PFSK-1 (cell line): ENCODE data around the gene DGKK.

ENCODE experiments used
- FOXP2 ChIP-seq: optimal IDR thresholded peaks from 2 replicates; pipeline ENCODE3; 2011; ENCODE audit warnings: borderline replicate concordance, control low read depth, inconsistent platforms; ENCODE audit not compliant: insufficient read depth; ENCODE audit errors: extremely low read length, extremely low read depth
- POLR2AphosphoS5 ChIP-seq: IDR thresholded peaks from 2 replicates; pipeline ENCODE4 v1.6.1; 2012; ENCODE audit warnings: low read depth, mild to moderate bottlenecking, control low read depth, low read length, moderate library complexity
- SIN3A ChIP-seq: IDR thresholded peaks from 2 replicates; pipeline ENCODE4 v1.6.1; 2012; ENCODE audit warnings: mild to moderate bottlenecking, low read length, moderate library complexity, borderline replicate concordance; ENCODE audit not compliant: insufficient read depth
- TAF1 ChIP-seq: IDR thresholded peaks from 2 replicates; pipeline ENCODE4 v1.6.1; 2012; ENCODE audit warnings: low read length, control low read depth, borderline replicate concordance; ENCODE audit not compliant: insufficient read depth
- TF ChIP-seq, protein P1 (sequence below), 2 experiments: IDR thresholded peaks; 2 replicates each; pipeline versions ENCODE4 v1.6.1 to v1.8.0; 2011 to 2012; ENCODE audit warnings: low read depth in 2 of 2, low read length in 2 of 2, control low read depth in 1 of 2, inconsistent platforms in 1 of 2, mild to moderate bottlenecking in 1 of 2, moderate library complexity in 1 of 2; ENCODE audit not compliant: insufficient read depth in 1 of 2

DNA sequence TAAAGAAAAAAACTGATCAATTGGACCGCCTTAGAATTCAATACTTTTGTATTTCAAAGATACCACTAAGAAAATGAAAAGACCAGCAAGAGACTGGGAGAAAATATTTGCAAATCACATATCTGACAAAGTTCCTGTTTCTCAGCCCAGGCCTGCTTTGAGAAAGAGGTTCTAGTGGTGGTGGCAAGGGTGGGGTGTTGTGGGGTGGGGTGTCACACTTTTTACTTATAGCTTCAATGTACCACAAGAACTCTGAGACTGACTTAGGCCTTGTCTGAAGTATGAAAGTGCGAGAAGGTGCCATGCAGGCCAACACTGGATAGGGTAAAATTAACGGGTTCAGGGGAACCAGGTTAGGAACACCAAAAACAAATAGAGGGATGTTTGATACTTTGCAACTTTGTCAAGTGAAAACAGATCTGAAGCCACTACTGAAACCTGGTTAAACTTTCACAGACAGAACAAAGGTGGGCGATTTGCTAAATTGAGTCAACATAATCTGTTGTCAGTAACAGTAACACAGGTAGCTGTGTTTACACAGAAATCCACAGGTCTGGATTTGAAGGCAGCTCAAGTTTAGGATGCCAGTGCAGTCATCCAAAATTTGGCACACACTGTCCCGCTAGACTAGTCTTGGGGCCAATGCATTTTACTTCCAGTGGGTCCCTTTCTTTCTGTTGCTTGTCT, 88.8 kb downstream of the DGKK start:
- TF ChIP-seq POLR2AphosphoS5 (no peak), SIN3A (no peak), TAF1 (no peak), FOXP2 (no peak)
- TF ChIP-seq, protein P1, sequence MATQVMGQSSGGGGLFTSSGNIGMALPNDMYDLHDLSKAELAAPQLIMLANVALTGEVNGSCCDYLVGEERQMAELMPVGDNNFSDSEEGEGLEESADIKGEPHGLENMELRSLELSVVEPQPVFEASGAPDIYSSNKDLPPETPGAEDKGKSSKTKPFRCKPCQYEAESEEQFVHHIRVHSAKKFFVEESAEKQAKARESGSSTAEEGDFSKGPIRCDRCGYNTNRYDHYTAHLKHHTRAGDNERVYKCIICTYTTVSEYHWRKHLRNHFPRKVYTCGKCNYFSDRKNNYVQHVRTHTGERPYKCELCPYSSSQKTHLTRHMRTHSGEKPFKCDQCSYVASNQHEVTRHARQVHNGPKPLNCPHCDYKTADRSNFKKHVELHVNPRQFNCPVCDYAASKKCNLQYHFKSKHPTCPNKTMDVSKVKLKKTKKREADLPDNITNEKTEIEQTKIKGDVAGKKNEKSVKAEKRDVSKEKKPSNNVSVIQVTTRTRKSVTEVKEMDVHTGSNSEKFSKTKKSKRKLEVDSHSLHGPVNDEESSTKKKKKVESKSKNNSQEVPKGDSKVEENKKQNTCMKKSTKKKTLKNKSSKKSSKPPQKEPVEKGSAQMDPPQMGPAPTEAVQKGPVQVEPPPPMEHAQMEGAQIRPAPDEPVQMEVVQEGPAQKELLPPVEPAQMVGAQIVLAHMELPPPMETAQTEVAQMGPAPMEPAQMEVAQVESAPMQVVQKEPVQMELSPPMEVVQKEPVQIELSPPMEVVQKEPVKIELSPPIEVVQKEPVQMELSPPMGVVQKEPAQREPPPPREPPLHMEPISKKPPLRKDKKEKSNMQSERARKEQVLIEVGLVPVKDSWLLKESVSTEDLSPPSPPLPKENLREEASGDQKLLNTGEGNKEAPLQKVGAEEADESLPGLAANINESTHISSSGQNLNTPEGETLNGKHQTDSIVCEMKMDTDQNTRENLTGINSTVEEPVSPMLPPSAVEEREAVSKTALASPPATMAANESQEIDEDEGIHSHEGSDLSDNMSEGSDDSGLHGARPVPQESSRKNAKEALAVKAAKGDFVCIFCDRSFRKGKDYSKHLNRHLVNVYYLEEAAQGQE (IDR thresholded peaks at IDR 0.05; ENCODE audit: insufficient read depth in 1 of 2, low read depth in 2 of 2, low read length in 2 of 2) = no peak
